Neural crest cell (in vitro differentiated cells): Measurements from ENCODE around the gene SLC25A22. TPM values are rescaled to one million over a fixed set of nuclear protein-coding genes. Genes with fewer than 3 reads are reported as not detected.

Experiments used
- DNase-seq: peaks from one replicate; pipeline ENCODE4 v3.0.0; 2021; ENCODE audit warnings: low read depth, mixed read lengths, low spot score
- H3K27ac Mint-ChIP-seq: one replicate; pipeline ENCODE4 v1.8.0; 2021; ENCODE audit warnings: mild to moderate bottlenecking, mixed read lengths; ENCODE audit not compliant: unreplicated experiment
- H3K27me3 Mint-ChIP-seq: 2 replicates; pipeline ENCODE4 v1.8.0; 2021; ENCODE audit warnings: low read depth, mild to moderate bottlenecking, mixed read lengths
- H3K36me3 Mint-ChIP-seq: 2 replicates; pipeline ENCODE4 v1.8.0; 2021; ENCODE audit warnings: low read depth, mild to moderate bottlenecking, mixed read lengths
- H3K4me1 Mint-ChIP-seq: 2 replicates; pipeline ENCODE4 v1.8.0; 2021; ENCODE audit warnings: mixed read lengths
- H3K4me3 Mint-ChIP-seq: one replicate; pipeline ENCODE4 v1.8.0; 2021; ENCODE audit warnings: mild to moderate bottlenecking, mixed read lengths
- H3K9me3 Mint-ChIP-seq: 2 replicates; pipeline ENCODE4 v1.8.0; 2021; ENCODE audit warnings: mixed read lengths
- CTCF ChIP-seq: fragments of 200-600 bp; sonication (generic); conservative IDR thresholded peaks from 2 replicates; pipeline ENCODE4 v1.5.0; 2021; ENCODE audit warnings: antibody characterized with exemption, mild to moderate bottlenecking
- total RNA-seq: library from RNA; stranded (reverse); gene quantifications from 2 replicates; pipeline ENCODE4 v1.2.1, GENCODE V29; 2021

SLC25A22 gene
- total RNA-seq, 1 donor from 2014 or later = 54.6 TPM

- H3K27ac Mint-ChIP-seq = no peak overlapping the region
- no peak for DNase-seq
- TF ChIP-seq CTCF = no peak
Observed at GRCh38 chr11:843818-844692, 46.0 kb upstream of the SLC25A22 start.

GRCh38 chr11:843086-843734, 45.1 kb upstream of the SLC25A22 start:
- H3K9me3 Mint-ChIP-seq = no peaks in the 10 kb centered on the region
- peak overlapping the region; percentile 85 for H3K4me3 Mint-ChIP-seq
- H3K27me3 Mint-ChIP-seq = peaks cover 10% of the 10 kb centered on the region
- H3K4me1 Mint-ChIP-seq = peaks cover 18% of the 10 kb centered on the region
- H3K27ac Mint-ChIP-seq = peak overlapping the region; percentile 43
- no peak for DNase-seq
- TF ChIP-seq CTCF = peak; percentile 32
- peaks cover 5% of the 10 kb centered on the region for H3K36me3 Mint-ChIP-seq

More at GRCh38 chr11:843818-844692, 46.0 kb upstream of the SLC25A22 start:
- Mint-ChIP-seq H3K27me3 (peaks cover 15% of the 10 kb centered on the region), H3K36me3 (peaks cover 5% of the 10 kb centered on the region), H3K9me3 (no peaks in the 10 kb centered on the region), H3K4me3 (peak overlapping the region; percentile 89), H3K4me1 (peaks cover 18% of the 10 kb centered on the region)

- Mint-ChIP-seq H3K27ac (peak within 1 kb of the TSS; percentile 43), H3K36me3 (peaks cover 5% of the 10 kb centered on the region), H3K9me3 (no peaks in the 10 kb centered on the region), H3K27me3 (peaks cover 10% of the 10 kb centered on the region), H3K4me1 (peaks cover 18% of the 10 kb centered on the region), H3K4me3 (peak within 1 kb of the TSS; percentile 92)
- peak; percentile 84 for DNase-seq
- TF ChIP-seq CTCF = no peak
Observed at GRCh38 chr11:842370-843002, 44.4 kb upstream of the SLC25A22 start, which contains the start of the genes POLR2L and TSPAN4. POLR2L (minus strand) TSS chr11:842529; CDS start chr11:842508, 21 bp downstream. TSPAN4 (plus strand) TSS chr11:842852; CDS start chr11:850305, 7,453 bp downstream.

GRCh38 chr11:841981-842369, 43.9 kb upstream of the SLC25A22 start:
- Mint-ChIP-seq H3K27ac (no peak overlapping the region), H3K36me3 (peaks cover 5% of the 10 kb centered on the region), H3K4me3 (peak overlapping the region; percentile 92), H3K9me3 (no peaks in the 10 kb centered on the region), H3K4me1 (peaks cover 18% of the 10 kb centered on the region), H3K27me3 (peaks cover 10% of the 10 kb centered on the region)
- no peak for DNase-seq
- TF ChIP-seq CTCF = no peak

- no peak for DNase-seq
- Mint-ChIP-seq H3K4me3 (peak overlapping the region; percentile 85), H3K9me3 (no peaks in the 10 kb centered on the region), H3K36me3 (peaks cover 5% of the 10 kb centered on the region), H3K4me1 (peaks cover 17% of the 10 kb centered on the region), H3K27ac (no peak overlapping the region), H3K27me3 (peaks cover 10% of the 10 kb centered on the region)
- peak; percentile 29 for TF ChIP-seq CTCF
Observed at GRCh38 chr11:839875-840617, 42.0 kb upstream of the SLC25A22 start.
